Mesenchymal stem cell (in vitro differentiated cells and primary cell): ENCODE results near the gene GAL.
"Not testable (repeated sequence)": the region's sequence is repeated elsewhere in the genome, so short reads cannot be mapped to it uniquely, and the experiment has no call there.

ENCODE experiments used
- DNase-seq: peaks from one replicate; pipeline ENCODE4 v3.0.0-alpha.2; 2013
- H2AFZ ChIP-seq: one replicate; pipeline ENCODE4 v1.6.1; 2013; ENCODE audit warnings: low read depth, mild to moderate bottlenecking, control low read depth, inconsistent platforms, low read length, moderate library complexity
- H2AK5ac ChIP-seq: 2 replicates; pipeline ENCODE4 v1.6.1; 2013; ENCODE audit warnings: low read length, moderate library complexity, mild to moderate bottlenecking, inconsistent platforms; ENCODE audit not compliant: severe bottlenecking
- H2BK120ac ChIP-seq: one replicate; pipeline ENCODE4 v1.6.1; 2013; ENCODE audit warnings: low read depth, mild to moderate bottlenecking, inconsistent platforms, low read length, moderate library complexity
- H2BK12ac ChIP-seq, 2 experiments: one replicate each; pipeline ENCODE4 v1.6.1; 2013; ENCODE audit warnings: inconsistent platforms in 2 of 2, low read length in 2 of 2, mild to moderate bottlenecking in 2 of 2, moderate library complexity in 2 of 2, control low read depth in 1 of 2
- H2BK15ac ChIP-seq: one replicate; pipeline ENCODE4 v1.6.1; 2013; ENCODE audit warnings: mild to moderate bottlenecking, low read depth, inconsistent platforms; ENCODE audit not compliant: poor library complexity, severe bottlenecking
- H2BK5ac ChIP-seq: 2 replicates; pipeline ENCODE4 v1.6.1; 2013; ENCODE audit warnings: low read depth, mild to moderate bottlenecking, low read length, control low read depth, inconsistent platforms; ENCODE audit not compliant: poor library complexity, severe bottlenecking
- H3K14ac ChIP-seq, 2 experiments: one replicate each; pipeline ENCODE4 v1.6.1; 2013; ENCODE audit warnings: inconsistent platforms in 2 of 2, low read length in 2 of 2, control low read depth in 1 of 2, mild to moderate bottlenecking in 1 of 2, moderate library complexity in 1 of 2
- H3K18ac ChIP-seq, 2 experiments: one replicate each; pipeline ENCODE4 v1.6.1; 2013; ENCODE audit warnings: inconsistent platforms in 2 of 2, low read length in 2 of 2, control low read depth in 1 of 2, low read depth in 1 of 2, mild to moderate bottlenecking in 1 of 2
- H3K23ac ChIP-seq, 2 experiments: one replicate each; pipeline ENCODE4 v1.6.1; 2013; ENCODE audit warnings: inconsistent platforms in 2 of 2, low read length in 2 of 2, mild to moderate bottlenecking in 2 of 2, moderate library complexity in 2 of 2, control low read depth in 1 of 2
- H3K27ac ChIP-seq: 2 replicates; pipeline ENCODE4 v1.5.1; 2013; ENCODE audit warnings: mild to moderate bottlenecking, moderate library complexity, low read length, control low read depth, inconsistent platforms; ENCODE audit not compliant: poor library complexity, severe bottlenecking
- H3K27me3 ChIP-seq, 2 experiments: 2 replicates each; pipeline versions ENCODE4 v1.6.1 to v1.7.0; 2013; ENCODE audit warnings: low read length in 2 of 2, mild to moderate bottlenecking in 2 of 2, moderate library complexity in 2 of 2, control low read depth in 1 of 2, inconsistent platforms in 1 of 2; ENCODE audit not compliant: control insufficient read depth in 1 of 2, insufficient read depth in 1 of 2
- H3K36me3 ChIP-seq, 2 experiments: 2 replicates each; pipeline versions ENCODE4 v1.6.1 to v1.7.0; 2013; ENCODE audit warnings: low read length in 2 of 2, control low read depth in 1 of 2, inconsistent platforms in 1 of 2, low read depth in 1 of 2, mild to moderate bottlenecking in 1 of 2; ENCODE audit not compliant: insufficient read depth in 2 of 2, control insufficient read depth in 1 of 2
- H3K4ac ChIP-seq, 2 experiments: one replicate each; pipeline ENCODE4 v1.6.1; 2013; ENCODE audit warnings: inconsistent platforms in 2 of 2, low read length in 2 of 2, mild to moderate bottlenecking in 2 of 2, moderate library complexity in 2 of 2, control low read depth in 1 of 2, low read depth in 1 of 2
- H3K4me1 ChIP-seq: 2 replicates; pipeline ENCODE4 v1.6.1; 2013; ENCODE audit warnings: low read depth, low read length, control low read depth; ENCODE audit not compliant: control insufficient read depth, insufficient read depth
- H3K4me2 ChIP-seq: 2 replicates; pipeline ENCODE4 v1.6.1; 2013; ENCODE audit warnings: low read length, mild to moderate bottlenecking, inconsistent platforms; ENCODE audit not compliant: poor library complexity, severe bottlenecking
- H3K4me3 ChIP-seq, 2 experiments: 2 replicates each; pipeline versions ENCODE4 v1.5.1 to v1.7.0; 2013; ENCODE audit warnings: low read length in 2 of 2, mild to moderate bottlenecking in 2 of 2, control low read depth in 1 of 2, low read depth in 1 of 2; ENCODE audit not compliant: insufficient read depth in 1 of 2
- H3K79me1 ChIP-seq: replicated peaks from 2 replicates; pipeline ENCODE4 v1.6.1; 2013; ENCODE audit warnings: mild to moderate bottlenecking, control low read depth, low read length, inconsistent platforms; ENCODE audit not compliant: poor library complexity, severe bottlenecking
- H3K9ac ChIP-seq: 2 replicates; pipeline ENCODE4 v1.7.0; 2013; ENCODE audit warnings: mild to moderate bottlenecking, low read length, moderate library complexity
- H3K9me3 ChIP-seq: 2 replicates; pipeline ENCODE4 v1.7.0; 2013; ENCODE audit warnings: mild to moderate bottlenecking, low read length; ENCODE audit not compliant: control insufficient read depth
- H4K8ac ChIP-seq: one replicate; pipeline ENCODE4 v1.6.1; 2013; ENCODE audit warnings: inconsistent platforms, mild to moderate bottlenecking, low read length, moderate library complexity
- H4K91ac ChIP-seq: one replicate; pipeline ENCODE4 v1.6.1; 2013; ENCODE audit warnings: mild to moderate bottlenecking, low read length, inconsistent platforms
- WGBS: methylation state at CpG from one replicate; pipeline ENCODE4 v1.1.7; 2013; ENCODE audit warnings: mixed read lengths; 5-methylcytosine and 5-hydroxymethylcytosine counted together

The GAL gene

GRCh38 chr11:68639322-68639721, 45.0 kb upstream of the GAL start:
- not testable (repeated sequence) for H3K9me3 ChIP-seq, H4K91ac ChIP-seq, H3K4me3 ChIP-seq, H3K4ac ChIP-seq, H2AFZ ChIP-seq, H3K79me1 ChIP-seq, H3K14ac ChIP-seq, H3K27ac ChIP-seq, H3K4me2 ChIP-seq, H3K23ac ChIP-seq, H3K9ac ChIP-seq, H2BK120ac ChIP-seq, H3K36me3 ChIP-seq, H2BK12ac ChIP-seq, H3K4me1 ChIP-seq, DNase-seq, H2AK5ac ChIP-seq, H2BK15ac ChIP-seq, H4K8ac ChIP-seq, H3K18ac ChIP-seq, H2BK5ac ChIP-seq
- H3K27me3 ChIP-seq: peaks cover 34 to 46% of the 10 kb centered on the region in 2 experiments
- WGBS: 72% methylated on average over 3 of the region's 3 CpGs

- H2AFZ ChIP-seq: no peak overlapping the region
- no peak overlapping the region for H4K91ac ChIP-seq
- H3K14ac ChIP-seq: no peak overlapping the region
- H3K23ac ChIP-seq: no peak overlapping the region
- no peak overlapping the region for H3K4me2 ChIP-seq
- no peak overlapping the region for H3K18ac ChIP-seq
- no peak overlapping the region for H2BK120ac ChIP-seq
- H4K8ac ChIP-seq: no peak overlapping the region
- no peak overlapping the region for H3K4ac ChIP-seq
- no peaks in the 10 kb centered on the region for H3K79me1 ChIP-seq
- H3K4me3 ChIP-seq: no peak overlapping the region
- H3K27me3 ChIP-seq: peaks cover 26 to 58% of the 10 kb centered on the region in 2 experiments
- H3K9ac ChIP-seq: no peak overlapping the region
- peaks cover 0 to 2% of the 10 kb centered on the region in 2 experiments for H3K36me3 ChIP-seq
- no peak overlapping the region for H2AK5ac ChIP-seq
- H2BK5ac ChIP-seq: no peak overlapping the region
- H2BK15ac ChIP-seq: no peak overlapping the region
- 93% methylated on average over 15 of the region's 15 CpGs for WGBS
- peaks cover 11% of the 10 kb centered on the region for H3K9me3 ChIP-seq
- H2BK12ac ChIP-seq: no peak overlapping the region
- no peaks in the 10 kb centered on the region for H3K4me1 ChIP-seq
- H3K27ac ChIP-seq: no peak overlapping the region
- DNase-seq: no peak
Observed at GRCh38 chr11:68641880-68642279, 42.5 kb upstream of the GAL start.

- Histone ChIP-seq H2AFZ (no peak overlapping the region), H3K9me3 (peaks cover 21% of the 10 kb centered on the region), H3K36me3 (peaks cover 0 to 2% of the 10 kb centered on the region in 2 experiments), H2BK5ac (no peak overlapping the region), H2BK15ac (no peak overlapping the region), H3K14ac (no peak overlapping the region), H3K4me1 (no peaks in the 10 kb centered on the region), H4K91ac (no peak overlapping the region), H3K4me3 (no peak overlapping the region), H3K23ac (no peak overlapping the region), H2AK5ac (no peak overlapping the region), H3K4ac (no peak overlapping the region), H3K18ac (peak overlapping the region in 1 of 2 experiments; percentile 8), H3K27me3 (peaks cover 38 to 73% of the 10 kb centered on the region in 2 experiments), H3K27ac (no peak overlapping the region), H4K8ac (no peak overlapping the region), H3K9ac (no peak overlapping the region), H3K4me2 (no peak overlapping the region), H3K79me1 (no peaks in the 10 kb centered on the region), H2BK120ac (no peak overlapping the region), H2BK12ac (no peak overlapping the region)
- WGBS: 66% methylated on average over 12 of the region's 12 CpGs
- no peak for DNase-seq
Observed at GRCh38 chr11:68643585-68643984, 40.8 kb upstream of the GAL start.

GRCh38 chr11:68646832-68647231, 37.5 kb upstream of the GAL start:
- no peak overlapping the region for H2BK12ac ChIP-seq
- H3K27ac ChIP-seq: no peak overlapping the region
- H3K18ac ChIP-seq: peak overlapping the region in 1 of 2 experiments; percentile 23
- H3K4me1 ChIP-seq: peaks cover 5% of the 10 kb centered on the region
- H4K8ac ChIP-seq: no peak overlapping the region
- H3K9me3 ChIP-seq: peaks cover 21% of the 10 kb centered on the region
- H3K23ac ChIP-seq: no peak overlapping the region
- H3K27me3 ChIP-seq: peaks cover 31 to 81% of the 10 kb centered on the region in 2 experiments
- no peak overlapping the region for H3K9ac ChIP-seq
- H4K91ac ChIP-seq: no peak overlapping the region
- no peak overlapping the region for H3K4ac ChIP-seq
- DNase-seq: no peak
- H2BK15ac ChIP-seq: no peak overlapping the region
- H3K14ac ChIP-seq: no peak overlapping the region
- H2BK5ac ChIP-seq: no peak overlapping the region
- no peak overlapping the region for H2BK120ac ChIP-seq
- no peak overlapping the region for H3K4me2 ChIP-seq
- H3K4me3 ChIP-seq: no peak overlapping the region
- H3K79me1 ChIP-seq: no peaks in the 10 kb centered on the region
- no peak overlapping the region for H2AK5ac ChIP-seq
- no peak overlapping the region for H2AFZ ChIP-seq
- 79% methylated on average over 1 of the region's 1 CpG for WGBS
- peaks cover 0 to under 1% of the 10 kb centered on the region in 2 experiments for H3K36me3 ChIP-seq
